WTC11 (cell line): ENCODE data around the gene SLC6A1. TPM values are rescaled to one million over a fixed set of nuclear protein-coding genes. Genes with fewer than 3 reads are reported as not detected.

ENCODE experiments used
- ATAC-seq: fragments of 200-7000 bp; cut with Tn5 transposase; 2 replicates; pipeline ENCODE4 v1.10.0; 2021; ENCODE audit warnings: mild to moderate bottlenecking, moderate library complexity
- CTCF ChIA-PET: fragments of 300-600 bp; sonication (Branson Sonifier 250); formaldehyde crosslinking; loops from one replicate; lab custom pipeline; 2021; ENCODE audit warnings: antibody characterized with exemption; lab: Charles Lee
- POLR2A ChIA-PET: fragments of 350-600 bp; sonication (Branson Sonifier 250); formaldehyde crosslinking; loops from one replicate; lab custom pipeline; 2021; ENCODE audit warnings: antibody characterized with exemption; lab: Charles Lee
- DNase-seq: peaks from one replicate; pipeline ENCODE4 v3.0.0; 2021; ENCODE audit warnings: low spot score
- H3K27ac Mint-ChIP-seq: 2 replicates; pipeline ENCODE4 v1.8.0; 2021; ENCODE audit warnings: mixed read lengths
- H3K27me3 Mint-ChIP-seq: 2 replicates; pipeline ENCODE4 v1.8.0; 2021; ENCODE audit warnings: low read depth, mild to moderate bottlenecking, moderate library complexity, mixed read lengths
- H3K36me3 Mint-ChIP-seq: 2 replicates; pipeline ENCODE4 v1.8.0; 2021; ENCODE audit warnings: mixed read lengths
- H3K4me1 Mint-ChIP-seq: 2 replicates; pipeline ENCODE4 v1.8.0; 2022; ENCODE audit warnings: mixed read lengths
- H3K4me3 Mint-ChIP-seq: 2 replicates; pipeline ENCODE4 v1.8.0; 2021; ENCODE audit warnings: mild to moderate bottlenecking, moderate library complexity, mixed read lengths
- H3K9me3 Mint-ChIP-seq: 2 replicates; pipeline ENCODE4 v1.8.0; 2021; ENCODE audit warnings: mixed read lengths
- AFF4 ChIP-seq: sonication (generic); formaldehyde crosslinking; IDR thresholded peaks from 2 replicates; pipeline ENCODE4 v1.8.1; 2023; ENCODE audit warnings: mild to moderate bottlenecking, missing genetic modification reagents, borderline replicate concordance
- CBFB ChIP-seq: sonication (generic); formaldehyde crosslinking; IDR thresholded peaks from 2 replicates; pipeline ENCODE4 v1.8.1; 2022; ENCODE audit warnings: mild to moderate bottlenecking, low read depth, missing genetic modification reagents
- CDX4 ChIP-seq: fragments of 250-450 bp; sonication (Bioruptor Pico); IDR thresholded peaks from 2 replicates; pipeline ENCODE4 v1.9.0; 2021; ENCODE audit warnings: moderate library complexity, mild to moderate bottlenecking, inconsistent platforms, borderline replicate concordance
- CREM ChIP-seq: sonication (generic); formaldehyde crosslinking; IDR thresholded peaks from 2 replicates; pipeline ENCODE4 v1.8.1; 2022; ENCODE audit warnings: mild to moderate bottlenecking, missing genetic modification reagents, moderate library complexity
- E2F1 ChIP-seq: sonication (generic); formaldehyde crosslinking; IDR thresholded peaks from 2 replicates; pipeline ENCODE4 v1.8.0; 2022; ENCODE audit warnings: mild to moderate bottlenecking, missing genetic modification reagents
- ELF4 ChIP-seq: sonication (generic); formaldehyde crosslinking; IDR thresholded peaks from 2 replicates; pipeline ENCODE4 v1.8.1; 2022; ENCODE audit warnings: low read depth, mild to moderate bottlenecking, moderate library complexity, missing genetic modification reagents
- FOXJ3 ChIP-seq: sonication (generic); formaldehyde crosslinking; IDR thresholded peaks from 2 replicates; pipeline ENCODE4 v1.9.0; 2021; ENCODE audit warnings: missing genetic modification reagents, mild to moderate bottlenecking, borderline replicate concordance
- MXD4 ChIP-seq: fragments of 250-450 bp; sonication (Bioruptor Pico); IDR thresholded peaks from 2 replicates; pipeline ENCODE4 v1.8.0; 2021; ENCODE audit warnings: mild to moderate bottlenecking, moderate library complexity, borderline replicate concordance
- NFATC4 ChIP-seq: fragments of 250-450 bp; sonication (Bioruptor Pico); IDR thresholded peaks from 2 replicates; pipeline ENCODE4 v1.9.0; 2021; ENCODE audit warnings: mild to moderate bottlenecking
- NFE2L1 ChIP-seq: sonication (generic); formaldehyde crosslinking; IDR thresholded peaks from 2 replicates; pipeline ENCODE4 v1.8.1; 2023; ENCODE audit warnings: missing genetic modification reagents
- USF1 ChIP-seq: sonication (generic); formaldehyde crosslinking; IDR thresholded peaks from 2 replicates; pipeline ENCODE4 v1.8.0; 2022; ENCODE audit warnings: mild to moderate bottlenecking, missing genetic modification reagents
- ZBTB21 ChIP-seq: sonication (generic); formaldehyde crosslinking; IDR thresholded peaks from 2 replicates; pipeline ENCODE4 v1.8.1; 2023; ENCODE audit warnings: mild to moderate bottlenecking, missing genetic modification reagents, borderline replicate concordance
- ZBTB43 ChIP-seq: sonication (generic); formaldehyde crosslinking; IDR thresholded peaks from 2 replicates; pipeline ENCODE4 v1.8.1; 2023; ENCODE audit warnings: mild to moderate bottlenecking, missing genetic modification reagents
- ZNF138 ChIP-seq: sonication (generic); formaldehyde crosslinking; conservative IDR thresholded peaks from 2 replicates; pipeline ENCODE4 v1.8.1; 2022; ENCODE audit warnings: mild to moderate bottlenecking, moderate library complexity, missing genetic modification reagents
- ZNF219 ChIP-seq: sonication (generic); formaldehyde crosslinking; IDR thresholded peaks from 2 replicates; pipeline ENCODE4 v1.8.0; 2023; ENCODE audit warnings: missing genetic modification reagents, mild to moderate bottlenecking, borderline replicate concordance
- ZNF416 ChIP-seq: fragments of 250-450 bp; sonication (Bioruptor Pico); IDR thresholded peaks from 2 replicates; pipeline ENCODE4 v1.9.0; 2021; ENCODE audit warnings: mild to moderate bottlenecking, inconsistent platforms
- ZNF425 ChIP-seq: fragments of 250-450 bp; sonication (Bioruptor Pico); conservative IDR thresholded peaks from 2 replicates; pipeline ENCODE4 v1.9.0; 2021; ENCODE audit warnings: mild to moderate bottlenecking
- ZNF532 ChIP-seq: fragments of 250-450 bp; sonication (Bioruptor Pico); IDR thresholded peaks from 2 replicates; pipeline ENCODE4 v1.9.0; 2021; ENCODE audit warnings: mild to moderate bottlenecking, borderline replicate concordance
- ZNF671 ChIP-seq: fragments of 250-450 bp; sonication (Bioruptor Pico); IDR thresholded peaks from 2 replicates; pipeline ENCODE4 v1.8.0; 2021; ENCODE audit warnings: mild to moderate bottlenecking
- ZSCAN18 ChIP-seq: fragments of 250-450 bp; sonication (Bioruptor Pico); IDR thresholded peaks from 2 replicates; pipeline ENCODE4 v2.1.2; 2022; ENCODE audit warnings: mild to moderate bottlenecking, moderate library complexity
- total RNA-seq: library from RNA; stranded (reverse); gene quantifications from 3 replicates; pipeline ENCODE4 v1.2.3, GENCODE V29; 2021

The SLC6A1 gene
- total RNA-seq, 1 experiment from 2014 or later, result 0.72 TPM

- Mint-ChIP-seq H3K27me3 (peaks cover 3% of the 10 kb centered on the region; the same call in 1 of the 2 replicates), H3K9me3 (no peaks in the 10 kb centered on the region), H3K36me3 (no peaks in the 10 kb centered on the region), H3K4me1 (peaks cover 6% of the 10 kb centered on the region), H3K27ac (no peak overlapping the region), H3K4me3 (no peak overlapping the region)
- DNase-seq, result no peak
- no peak for TF ChIP-seq ZNF138
- no peak for TF ChIP-seq ZNF671 (CRISPR knock-in tag)
- TF ChIP-seq CBFB (CRISPR knock-in tag), result no peak
- no peak for TF ChIP-seq ELF4 (CRISPR knock-in tag)
- no peak for TF ChIP-seq ZBTB43
- TF ChIP-seq AFF4 (CRISPR knock-in tag), result no peak
- TF ChIP-seq NFATC4 (CRISPR knock-in tag), result no peak
- no peak for TF ChIP-seq ZBTB21 (CRISPR knock-in tag)
- TF ChIP-seq NFE2L1, result no peak
- TF ChIP-seq CREM (CRISPR knock-in tag), result no peak
- TF ChIP-seq ZNF219 (CRISPR knock-in tag), result no peak
- ChIA-PET CTCF (interaction anchor here (0.9 to 1.0 kb wide), 2 partner anchors 22 to 64 kb away, joined by 4 to 5 read pairs; partner anchors contain the start of gene SLC6A1), POLR2A (no interaction called here)
- ATAC-seq, result no peak
Measured at GRCh38 chr3:11014752-11015151, 22.2 kb downstream of the SLC6A1 start.

GRCh38 chr3:11015369-11015768, 22.8 kb downstream of the SLC6A1 start:
- DNase-seq (no peak), ATAC-seq (no peak)
- H3K9me3 Mint-ChIP-seq, result no peaks in the 10 kb centered on the region
- no peak overlapping the region for H3K4me3 Mint-ChIP-seq
- CTCF ChIA-PET, result interaction anchor here (1.2 to 1.7 kb wide), 2 partner anchors 8 to 68 kb away, joined by 3 to 14 read pairs; no protein-coding TSS in a partner anchor
- H3K27ac Mint-ChIP-seq, result no peak overlapping the region
- POLR2A ChIA-PET, result no interaction called here
- H3K4me1 Mint-ChIP-seq, result peaks cover 2% of the 10 kb centered on the region; the same call in 1 of the 2 replicates
- H3K36me3 Mint-ChIP-seq, result no peaks in the 10 kb centered on the region
- H3K27me3 Mint-ChIP-seq, result peaks cover 3% of the 10 kb centered on the region; the same call in 1 of the 2 replicates
- TF ChIP-seq ZNF532 (CRISPR knock-in tag) (no peak), USF1 (no peak), ZNF425 (CRISPR knock-in tag) (no peak), MXD4 (CRISPR knock-in tag) (no peak), CDX4 (no peak), ZSCAN18 (CRISPR knock-in tag) (no peak), FOXJ3 (no peak), ZNF416 (CRISPR knock-in tag) (no peak), E2F1 (CRISPR knock-in tag) (no peak)
